Skeletal muscle tissue (tissue), 4 donors: ENCODE measurements around the gene SIRT4. TPM values are rescaled to one million over a fixed set of nuclear protein-coding genes. Genes with fewer than 3 reads are reported as not detected.
"Not testable (repeated sequence)": the region's sequence is repeated elsewhere in the genome, so short reads cannot be mapped to it uniquely, and the experiment has no call there.

ENCODE experiments used
- H3K27ac ChIP-seq: one replicate; pipeline ENCODE4 v1.7.0; 2013; ENCODE audit warnings: mild to moderate bottlenecking, low read depth, low read length, inconsistent platforms
- H3K27me3 ChIP-seq, 3 donors: one replicate each; pipeline ENCODE4 v1.7.0; 2013; ENCODE audit warnings: low read length in 3 of 3; ENCODE audit not compliant: control insufficient read depth in 3 of 3, insufficient read depth in 3 of 3
- H3K36me3 ChIP-seq, 3 donors: one replicate each; pipeline ENCODE4 v1.7.0; 2013; ENCODE audit warnings: low read length in 3 of 3; ENCODE audit not compliant: control insufficient read depth in 3 of 3, insufficient read depth in 3 of 3
- H3K4me1 ChIP-seq, 3 donors: one replicate each; pipeline ENCODE4 v1.7.0; 2013; ENCODE audit warnings: low read length in 3 of 3, mild to moderate bottlenecking in 3 of 3; ENCODE audit not compliant: control insufficient read depth in 3 of 3, insufficient read depth in 3 of 3
- H3K4me3 ChIP-seq, 3 donors: one replicate each; pipeline ENCODE4 v1.7.0; 2013; ENCODE audit warnings: low read length in 3 of 3
- H3K9ac ChIP-seq, 3 donors: one replicate each; pipeline ENCODE4 v1.7.0; 2013; ENCODE audit warnings: low read length in 3 of 3, mild to moderate bottlenecking in 3 of 3, moderate library complexity in 2 of 3, low read depth in 1 of 3
- H3K9me3 ChIP-seq, 3 donors: one replicate each; pipeline ENCODE4 v1.7.0; 2013; ENCODE audit warnings: low read length in 3 of 3; ENCODE audit not compliant: control insufficient read depth in 3 of 3
- total RNA-seq: library from RNA; depleted of rRNA; stranded (reverse); fragments of >200 nt; gene quantifications from one replicate; pipeline ENCODE4 v1.2.3, GENCODE V29; 2014
- donor health status: Osteomylitis.

The SIRT4 gene
- total RNA-seq, 1 donor from 2014 or later: 3.7 TPM

DNA sequence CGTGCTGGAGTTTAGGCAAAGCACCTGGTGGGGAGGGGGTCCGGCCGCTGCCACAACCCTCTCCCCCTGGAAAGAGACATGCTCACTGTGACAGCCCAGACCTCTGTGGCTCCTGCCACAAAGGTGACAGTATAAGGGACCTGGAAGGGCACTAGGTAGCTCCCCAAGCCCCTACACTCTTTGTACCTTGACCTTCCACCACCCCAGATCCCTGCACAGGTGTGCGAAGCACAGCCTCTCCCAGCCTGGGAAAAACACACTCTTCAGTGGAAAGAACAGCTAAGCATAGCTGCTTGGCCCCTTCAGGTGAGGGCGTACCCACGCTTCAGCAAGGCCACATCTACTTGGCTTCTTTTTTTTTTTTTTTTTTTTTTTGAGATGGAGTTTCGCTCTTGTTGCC lies 30.4 kb downstream of the SIRT4 start:
- no peak overlapping the region for H3K27ac ChIP-seq
- H3K4me1 ChIP-seq: no peaks in the 10 kb centered on the region
- no peaks in the 10 kb centered on the region for H3K9me3 ChIP-seq
- no peak overlapping the region for H3K4me3 ChIP-seq
- H3K27me3 ChIP-seq: peaks cover 3 to 4% (median 3%) of the 10 kb centered on the region in 3 donors
- no peak overlapping the region for H3K9ac ChIP-seq
- H3K36me3 ChIP-seq: no peaks in the 10 kb centered on the region

DNA sequence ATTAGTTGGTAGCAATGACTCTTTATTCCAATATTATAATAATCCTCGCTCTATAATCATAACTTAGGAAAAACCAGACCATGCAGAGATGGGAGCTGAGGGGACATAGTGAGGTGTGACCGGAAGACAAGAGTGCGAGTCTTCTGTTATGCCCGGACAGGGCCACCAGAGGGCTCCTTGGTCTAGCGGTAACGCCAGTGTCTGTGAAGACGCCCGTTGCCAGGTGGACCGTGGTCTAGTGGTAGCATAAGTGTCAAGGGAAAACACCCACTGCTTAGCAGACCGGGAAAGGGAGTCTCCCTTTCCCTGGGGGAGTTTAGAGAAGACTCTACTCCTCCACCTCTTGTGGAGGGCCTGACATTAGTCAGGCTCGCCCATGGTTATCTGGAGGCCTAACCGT lies 33.3 kb downstream of the SIRT4 start:
- not testable (repeated sequence) for H3K27me3 ChIP-seq

DNA sequence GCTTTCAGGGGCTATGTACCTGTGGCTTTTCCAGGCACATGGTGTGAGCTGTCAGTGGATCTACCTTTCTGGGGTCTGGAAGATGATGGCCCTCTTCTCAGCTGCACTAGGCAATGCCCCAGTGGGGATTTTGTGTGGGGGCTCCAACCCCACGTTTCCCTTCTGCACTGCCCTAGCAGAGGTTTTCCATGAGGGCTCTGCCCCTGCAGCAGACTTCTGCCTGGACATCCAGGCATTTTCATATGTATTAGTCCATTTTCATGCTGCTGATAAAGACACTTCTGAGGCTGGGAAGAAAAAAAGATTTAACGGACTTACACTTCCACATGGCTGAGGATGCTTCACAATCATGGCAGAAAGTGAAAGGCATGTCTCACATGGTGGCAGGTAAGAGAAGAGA lies 34.3 kb downstream of the SIRT4 start:
- not testable (repeated sequence) for H3K9me3 ChIP-seq, H3K4me3 ChIP-seq, H3K4me1 ChIP-seq, H3K36me3 ChIP-seq, H3K27ac ChIP-seq, H3K9ac ChIP-seq, H3K27me3 ChIP-seq

More for the DNA sequence above, 33.3 kb downstream of the SIRT4 start:
- H3K4me1 ChIP-seq, H3K9ac ChIP-seq, H3K36me3 ChIP-seq, H3K27ac ChIP-seq, H3K9me3 ChIP-seq, H3K4me3 ChIP-seq: not testable (repeated sequence)

DNA sequence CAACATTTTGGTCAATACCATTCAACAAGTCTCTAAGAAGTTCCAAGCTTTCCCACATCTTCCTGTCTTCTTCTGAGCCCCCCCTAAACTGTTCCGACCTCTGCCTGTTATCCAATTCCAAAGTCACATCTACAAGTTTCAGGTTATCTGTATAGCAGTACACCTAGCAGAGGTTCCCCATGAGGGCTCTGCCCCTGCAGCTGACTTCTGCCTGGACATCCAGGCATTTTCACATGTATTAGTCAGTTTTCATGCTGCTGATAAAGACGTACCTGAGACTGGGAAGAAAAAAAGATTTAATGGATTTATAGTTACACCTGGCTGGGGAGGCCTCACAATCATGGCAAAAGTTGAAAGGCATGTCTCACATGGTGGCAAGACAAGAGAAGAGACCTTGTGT lies 35.6 kb downstream of the SIRT4 start:
- no peaks in the 10 kb centered on the region for H3K36me3 ChIP-seq
- H3K9me3 ChIP-seq: no peaks in the 10 kb centered on the region
- H3K27ac ChIP-seq: no peak overlapping the region
- no peaks in the 10 kb centered on the region for H3K4me1 ChIP-seq
- no peaks in the 10 kb centered on the region for H3K27me3 ChIP-seq
- no peak overlapping the region for H3K9ac ChIP-seq
- no peak overlapping the region for H3K4me3 ChIP-seq

DNA sequence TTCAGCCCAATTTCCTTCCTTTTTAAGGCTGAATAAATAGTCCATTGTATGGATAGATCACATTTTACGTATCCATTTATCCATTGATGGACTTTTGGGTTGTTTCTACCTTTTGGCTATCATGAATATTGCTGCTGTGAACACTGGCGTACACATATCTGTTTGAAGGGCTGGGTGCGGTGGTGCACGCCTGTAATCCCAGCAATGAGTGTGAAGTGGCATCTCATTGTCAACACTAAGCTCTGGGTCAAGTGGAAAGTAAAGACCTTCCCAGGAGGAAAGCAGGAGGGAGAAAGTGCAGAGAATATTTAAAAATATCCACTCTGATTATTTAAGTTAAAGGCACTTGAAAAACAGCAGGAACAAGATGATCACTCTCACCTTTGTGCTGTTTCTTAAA lies 37.1 kb downstream of the SIRT4 start:
- no peaks in the 10 kb centered on the region for H3K9me3 ChIP-seq
- no peak overlapping the region for H3K4me3 ChIP-seq
- no peak overlapping the region for H3K9ac ChIP-seq
- H3K4me1 ChIP-seq: no peaks in the 10 kb centered on the region
- no peak overlapping the region for H3K27ac ChIP-seq
- H3K27me3 ChIP-seq: no peaks in the 10 kb centered on the region
- H3K36me3 ChIP-seq: no peaks in the 10 kb centered on the region

DNA sequence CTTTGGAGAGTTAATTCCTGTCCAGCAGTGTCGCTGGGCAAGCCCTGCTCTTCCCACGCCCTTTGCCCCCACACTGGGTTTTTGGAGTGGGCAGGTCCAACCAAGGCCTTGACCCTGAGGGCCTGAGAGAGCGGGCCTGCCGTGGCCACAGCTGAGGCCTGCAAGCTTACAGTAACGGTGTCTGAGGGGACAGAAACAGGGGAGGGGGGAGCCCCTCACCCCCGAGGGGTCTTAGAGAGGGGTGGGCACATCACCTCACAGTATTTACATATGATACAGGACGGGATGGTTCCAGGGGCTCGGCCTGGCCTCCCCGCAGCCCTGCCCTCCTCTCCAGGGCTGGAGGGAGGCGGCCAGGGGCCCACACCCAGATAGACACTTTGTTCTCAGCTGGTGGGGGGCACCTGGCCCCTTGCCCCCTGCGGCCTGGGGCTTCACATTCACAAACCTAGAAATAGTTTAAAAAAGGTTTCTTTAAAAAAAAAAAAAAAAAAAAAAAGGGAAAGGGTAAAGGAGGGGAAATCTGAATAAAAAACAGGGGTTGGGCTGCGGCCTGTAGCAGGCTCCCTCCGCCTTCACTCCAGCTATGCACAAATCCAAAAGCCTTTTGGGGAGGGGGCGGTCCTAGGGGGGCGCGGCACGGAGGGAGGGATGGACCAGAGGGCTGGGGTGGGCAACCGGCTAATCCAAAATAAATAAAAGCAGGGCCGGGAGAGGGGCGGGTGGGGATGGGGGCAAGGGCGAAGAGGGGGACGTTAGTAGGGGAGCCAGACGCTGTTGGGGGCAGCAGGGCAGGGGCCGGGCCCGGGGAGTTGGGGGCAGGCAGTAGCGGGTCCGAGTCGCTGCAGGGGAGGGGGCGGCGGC lies 40.3 kb downstream of the SIRT4 start:
- Histone ChIP-seq H3K4me3 (no peak overlapping the region), H3K27ac (no peak overlapping the region), H3K4me1 (no peaks in the 10 kb centered on the region), H3K9me3 (no peaks in the 10 kb centered on the region), H3K27me3 (no peaks in the 10 kb centered on the region), H3K9ac (no peak overlapping the region), H3K36me3 (no peaks in the 10 kb centered on the region)

DNA sequence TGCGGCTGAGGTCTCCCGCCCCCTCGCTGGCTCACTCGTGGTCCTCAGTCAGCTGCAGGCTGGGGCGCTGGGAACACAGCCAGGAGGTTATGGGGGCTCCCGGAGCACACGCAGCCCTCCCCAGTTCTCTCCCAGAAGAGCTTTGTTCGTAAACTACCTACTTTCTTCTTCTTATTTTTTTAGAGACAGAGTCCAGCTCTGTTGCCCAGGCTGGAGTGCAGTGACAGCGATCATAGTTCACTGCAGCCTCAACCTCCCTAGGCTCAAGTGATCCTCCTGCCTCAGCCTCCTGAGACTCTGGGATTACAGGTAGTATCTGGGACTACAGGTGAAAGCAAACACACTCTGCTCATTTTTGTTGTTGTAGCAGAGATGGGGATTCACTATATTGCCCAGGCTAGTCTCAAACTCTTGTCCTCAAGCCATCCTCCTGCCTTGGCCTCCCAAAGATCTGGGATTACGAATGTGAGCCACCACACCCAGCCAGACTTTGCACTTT lies 41.0 kb downstream of the SIRT4 start:
- H3K27ac ChIP-seq: no peak overlapping the region
- H3K36me3 ChIP-seq: no peaks in the 10 kb centered on the region
- no peaks in the 10 kb centered on the region for H3K27me3 ChIP-seq
- no peaks in the 10 kb centered on the region for H3K9me3 ChIP-seq
- H3K9ac ChIP-seq: no peak overlapping the region
- H3K4me1 ChIP-seq: no peaks in the 10 kb centered on the region
- no peak overlapping the region for H3K4me3 ChIP-seq

DNA sequence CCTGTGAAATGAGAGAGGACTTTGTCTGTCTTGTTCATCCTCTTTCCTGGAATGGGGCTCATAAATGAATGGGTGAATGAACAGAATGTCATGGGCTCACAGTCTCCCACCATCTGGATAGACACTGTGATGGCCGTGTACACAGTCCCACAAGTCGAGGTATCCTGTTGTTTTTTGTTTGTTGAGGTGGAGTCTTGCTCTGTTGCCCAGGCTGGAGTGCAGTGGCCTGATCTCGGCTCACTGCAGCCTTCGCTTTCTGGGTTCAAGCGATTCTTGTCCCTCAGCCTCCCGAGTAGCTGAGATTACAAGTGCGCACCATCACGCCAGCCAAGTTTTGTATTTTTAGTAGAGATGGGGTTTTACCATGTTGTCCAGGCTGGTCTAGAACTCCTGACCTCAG lies 41.6 kb downstream of the SIRT4 start:
- H3K4me3 ChIP-seq: no peak overlapping the region
- H3K27ac ChIP-seq: no peak overlapping the region
- no peaks in the 10 kb centered on the region for H3K9me3 ChIP-seq
- no peak overlapping the region for H3K9ac ChIP-seq
- no peaks in the 10 kb centered on the region for H3K27me3 ChIP-seq
- no peaks in the 10 kb centered on the region for H3K36me3 ChIP-seq
- no peaks in the 10 kb centered on the region for H3K4me1 ChIP-seq

DNA sequence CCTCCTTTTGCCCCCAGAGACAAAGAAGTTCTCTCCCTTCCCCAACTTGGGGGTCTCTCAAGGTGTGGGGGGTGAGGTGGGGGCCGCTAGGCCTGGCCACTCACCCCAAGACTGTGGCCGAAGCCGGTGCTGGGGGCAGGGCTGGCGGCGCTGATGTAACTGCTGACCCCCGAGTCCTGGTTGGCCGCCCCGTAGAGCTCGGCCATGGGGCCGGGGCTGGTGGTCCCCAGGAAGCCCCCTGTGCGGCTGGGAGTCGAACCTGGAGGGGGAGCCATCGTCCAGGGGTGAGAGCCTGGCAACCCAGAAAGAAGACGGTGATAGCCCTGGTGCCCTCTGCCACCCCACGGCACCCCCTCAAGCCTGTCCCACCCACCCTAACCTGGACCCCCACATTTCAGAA lies 43.9 kb downstream of the SIRT4 start:
- no peaks in the 10 kb centered on the region for H3K4me1 ChIP-seq
- peaks cover 0 to 8% (median 5%) of the 10 kb centered on the region in 3 donors for H3K27me3 ChIP-seq
- H3K9ac ChIP-seq: no peak overlapping the region
- H3K9me3 ChIP-seq: no peaks in the 10 kb centered on the region
- H3K4me3 ChIP-seq: no peak overlapping the region
- H3K27ac ChIP-seq: no peak overlapping the region
- H3K36me3 ChIP-seq: no peaks in the 10 kb centered on the region

DNA sequence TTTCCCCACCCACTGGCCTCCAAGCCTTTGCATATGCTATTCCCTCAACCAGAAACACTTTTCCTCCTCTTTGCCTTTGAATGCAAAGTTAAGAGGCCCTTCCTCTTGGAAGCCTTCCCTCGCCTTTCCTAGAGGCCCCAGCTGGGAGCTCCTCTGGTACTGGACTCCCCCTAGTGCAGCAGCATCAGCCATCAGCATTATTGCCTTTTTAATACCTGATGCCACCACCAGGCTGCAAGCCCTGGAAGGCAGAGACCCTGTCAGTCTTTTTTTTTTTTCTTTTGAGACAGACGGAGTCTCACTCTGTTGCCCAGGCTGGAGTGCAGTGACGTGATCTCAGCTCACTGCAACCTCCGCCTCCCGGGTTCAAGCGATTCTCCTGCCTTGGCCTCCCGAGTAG lies 44.6 kb downstream of the SIRT4 start:
- Histone ChIP-seq H3K4me1 (no peaks in the 10 kb centered on the region), H3K4me3 (no peak overlapping the region), H3K9ac (no peak overlapping the region), H3K27me3 (peaks cover 0 to 9% (median 5%) of the 10 kb centered on the region in 3 donors), H3K27ac (no peak overlapping the region), H3K36me3 (no peaks in the 10 kb centered on the region), H3K9me3 (no peaks in the 10 kb centered on the region)
